ENCODE measurements around the gene HTR3E.
"Not testable (repeated sequence)": the region's sequence is repeated elsewhere in the genome, so short reads cannot be mapped to it uniquely, and the experiment has no call there.

HTR3E gene

DNA sequence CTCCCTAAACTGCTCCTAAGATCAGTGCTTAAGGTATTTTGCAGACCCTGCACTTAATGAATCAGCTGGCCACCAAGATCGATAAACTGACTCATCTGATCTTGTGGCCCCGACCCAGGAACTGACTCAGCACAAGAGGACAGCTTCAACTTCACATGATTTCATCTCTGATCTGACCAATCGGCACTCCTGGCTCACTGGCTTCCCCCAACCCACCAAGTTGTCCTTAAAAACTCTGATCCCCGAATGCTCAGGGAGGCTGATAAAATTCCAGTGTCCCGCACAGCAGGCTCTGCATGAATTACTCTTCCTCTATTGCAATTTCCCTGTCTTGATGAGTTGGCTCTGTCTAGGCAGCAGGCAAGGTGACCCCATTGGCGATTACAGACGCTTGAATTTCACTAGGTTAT is 13.5 kb downstream of the HTR3E start:
- DNase-seq = no peak

DNA sequence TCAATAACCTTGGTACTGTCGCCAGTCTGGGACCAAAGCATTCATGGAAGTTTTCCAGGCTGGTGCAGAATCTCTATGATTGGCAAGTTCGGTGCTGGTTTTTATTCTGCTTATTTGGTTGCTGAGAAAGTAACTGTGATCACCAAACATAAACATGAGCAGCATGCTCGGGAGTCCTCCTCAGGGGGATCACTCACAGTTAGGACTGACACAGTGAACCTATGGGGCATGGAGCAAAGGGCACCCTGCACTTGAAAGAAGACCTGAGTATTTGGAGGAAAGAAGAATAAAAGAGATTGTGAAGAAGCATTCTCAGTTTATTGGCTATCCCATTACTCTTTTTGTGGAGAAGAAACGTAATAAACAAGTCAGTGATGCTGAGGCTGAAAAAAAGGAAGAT is 19.2 kb downstream of the HTR3E start:
- no peak for DNase-seq

DNA sequence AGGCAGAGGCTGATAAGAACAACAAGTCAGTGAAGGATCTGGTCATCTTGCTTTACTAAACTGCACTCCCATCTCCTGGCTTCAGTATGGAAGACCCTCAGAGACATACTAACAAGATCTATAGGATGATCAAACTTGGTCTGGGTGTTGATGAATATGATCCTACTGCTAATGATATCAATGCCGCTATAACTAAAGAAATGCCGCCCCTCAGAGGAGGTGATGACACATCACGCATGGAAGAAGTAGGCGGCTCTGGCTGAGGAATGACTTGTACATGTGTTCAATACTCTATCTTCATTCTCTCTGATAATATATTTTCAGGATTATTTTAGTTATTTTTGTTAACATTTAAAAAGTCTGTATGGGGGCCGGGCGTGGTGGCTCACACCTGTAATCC is 20.8 kb downstream of the HTR3E start:
- DNase-seq = no peak

- DNase-seq = not testable (repeated sequence)
Observed at GRCh38 chr3:184121031-184121430, 24.2 kb downstream of the HTR3E start.

GRCh38 chr3:184126006-184126405 is 29.1 kb downstream of the HTR3E start:
- no peak for DNase-seq

DNA sequence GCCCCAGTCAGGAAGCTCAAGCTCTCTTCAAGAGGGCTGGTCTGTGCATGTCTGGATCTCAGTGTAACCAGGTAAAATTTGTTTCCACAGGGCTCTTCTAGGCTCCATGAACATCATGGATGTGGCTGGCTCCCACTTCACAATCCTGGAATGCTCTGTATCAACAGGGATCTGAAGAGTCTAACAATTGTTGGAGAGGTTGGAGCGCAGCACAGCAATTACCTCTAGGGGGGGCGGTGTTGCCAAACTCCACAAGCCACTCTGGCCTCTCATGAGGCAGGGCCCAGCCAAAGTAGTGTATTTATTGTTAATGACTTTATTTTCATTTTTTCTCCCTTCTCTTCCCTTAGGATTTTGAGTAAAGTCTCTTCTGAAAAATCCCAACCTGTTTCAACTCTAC is 32.1 kb downstream of the HTR3E start:
- DNase-seq = no peak

DNA sequence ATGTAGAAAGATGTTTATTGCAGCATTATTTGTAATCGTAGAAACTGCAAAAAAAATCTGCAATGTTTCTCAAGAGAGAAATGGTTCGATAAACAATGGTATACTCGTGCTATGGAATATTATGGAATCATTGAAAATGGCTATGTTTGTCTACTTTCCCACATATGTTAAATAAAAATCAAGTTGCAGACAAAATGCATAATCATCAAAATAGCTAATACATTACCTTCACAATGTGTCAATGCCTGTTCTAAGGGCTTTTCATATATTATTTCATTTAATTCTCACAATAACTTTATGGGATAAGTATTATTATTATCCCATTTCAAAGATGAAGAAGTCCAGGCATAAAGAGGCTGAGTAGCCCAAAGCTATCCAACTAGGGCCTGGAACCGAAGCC is 36.1 kb downstream of the HTR3E start:
- no peak for DNase-seq

GRCh38 chr3:184133840-184134745 is 37.2 kb downstream of the HTR3E start:
- peak; percentile 12 to 89 (median 65) for DNase-seq

DNA sequence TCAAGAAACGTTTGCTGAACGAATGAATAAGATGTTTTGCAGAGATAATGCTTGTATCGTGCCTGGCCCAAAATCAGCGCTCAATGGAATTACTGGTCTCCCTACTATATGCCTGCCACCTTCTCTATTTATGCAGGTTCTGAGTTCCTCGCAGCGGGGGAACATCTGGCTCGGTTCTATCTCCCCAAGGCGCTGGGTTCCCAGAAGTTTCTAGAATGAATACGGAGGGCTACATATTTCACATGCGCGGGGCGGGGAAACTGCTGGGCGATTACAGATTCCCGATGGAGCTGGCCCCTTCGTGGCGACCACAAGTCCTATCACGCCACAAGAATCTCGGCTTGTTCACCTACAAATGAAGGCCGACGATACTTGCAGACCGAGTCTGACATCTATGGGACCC is 37.9 kb downstream of the HTR3E start:
- peak in 1 of 56 donors; percentile 44 for DNase-seq

GRCh38 chr3:184135149-184135910 is 38.5 kb downstream of the HTR3E start, which contains the start of gene EIF2B5:
Gene EIF2B5, plus strand, starts transcription at chr3:184135358. Its CDS starts 28 bp downstream, at chr3:184135386.
- peak; percentile 54 to 96 (median 89) for DNase-seq

- DNase-seq = no peak
Observed at GRCh38 chr3:184135911-184136260, 39.0 kb downstream of the HTR3E start.

GRCh38 chr3:184140436-184140835 is 43.6 kb downstream of the HTR3E start:
- no peak for DNase-seq

GRCh38 chr3:184142199-184142598 is 45.3 kb downstream of the HTR3E start:
- DNase-seq = no peak

- DNase-seq = no peak
Observed at GRCh38 chr3:184143327-184143726, 46.5 kb downstream of the HTR3E start.

- no peak for DNase-seq
Observed at GRCh38 chr3:184144505-184144904, 47.6 kb downstream of the HTR3E start.

DNA sequence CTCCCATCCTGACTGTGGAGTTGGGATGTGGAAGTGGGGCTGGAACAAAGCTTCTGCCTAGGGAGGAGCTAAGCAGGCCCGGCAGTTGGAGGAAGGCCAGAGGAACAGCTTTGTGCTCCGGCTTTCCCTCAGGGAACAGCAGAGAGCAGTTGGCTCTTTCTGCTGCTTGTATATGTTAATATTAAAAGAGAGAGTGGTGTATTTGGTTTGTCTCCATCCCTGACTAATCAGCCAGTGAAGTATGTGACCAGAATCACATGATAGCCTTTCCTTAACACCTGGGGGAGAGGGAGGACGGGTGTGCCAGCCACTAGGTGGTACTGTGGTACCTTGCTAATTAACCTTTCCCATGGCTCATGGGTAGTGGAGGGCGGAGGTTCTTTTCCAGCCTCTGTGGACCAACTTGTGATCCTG is 48.3 kb downstream of the HTR3E start:
- peak in 13 of 56 donors; percentile 4 to 44 (median 12) for DNase-seq

- DNase-seq = no peak
Observed at GRCh38 chr3:184145751-184146270, 48.9 kb downstream of the HTR3E start.

DNA sequence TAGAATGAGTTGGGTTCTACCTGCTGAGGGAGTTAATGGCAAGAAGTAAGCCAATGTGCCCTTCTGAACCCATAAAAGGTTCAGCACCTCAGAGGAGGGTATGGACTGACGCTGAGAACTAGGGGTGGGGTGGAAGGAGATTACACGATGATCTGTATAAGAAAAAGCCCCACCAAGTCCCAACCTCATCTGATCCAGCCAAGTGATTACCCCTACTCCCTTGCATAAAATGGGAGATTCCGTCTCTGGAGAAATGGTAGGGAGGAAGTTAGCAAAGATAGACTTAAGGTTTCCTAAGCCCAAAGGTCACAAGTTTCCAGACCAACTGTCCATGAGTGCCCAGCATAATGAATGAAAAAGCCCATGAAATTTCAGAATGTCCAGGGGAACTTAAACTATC is 51.2 kb downstream of the HTR3E start:
- no peak for DNase-seq

GRCh38 chr3:184149123-184149522 is 52.3 kb downstream of the HTR3E start:
- no peak for DNase-seq

DNA sequence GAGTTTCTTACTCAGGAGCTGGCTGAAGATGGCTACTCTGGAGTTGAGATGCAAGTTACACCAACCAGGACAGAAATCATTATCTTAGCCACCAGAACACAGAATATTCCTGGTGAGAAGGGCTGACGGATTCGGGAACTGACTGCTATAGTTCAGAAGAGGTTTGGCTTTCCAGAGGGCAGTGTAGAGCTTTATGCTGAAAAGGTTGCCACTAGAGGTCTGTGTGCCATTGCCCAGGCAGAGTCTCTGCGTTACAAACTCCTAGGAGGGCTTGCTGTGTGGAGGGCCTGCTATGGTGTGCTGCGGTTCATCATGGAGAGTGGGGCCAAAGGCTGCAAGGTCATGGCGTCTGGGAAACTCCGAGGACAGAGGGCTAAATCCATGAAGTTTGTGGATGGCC is 52.9 kb downstream of the HTR3E start:
- not testable (repeated sequence) for DNase-seq

DNA sequence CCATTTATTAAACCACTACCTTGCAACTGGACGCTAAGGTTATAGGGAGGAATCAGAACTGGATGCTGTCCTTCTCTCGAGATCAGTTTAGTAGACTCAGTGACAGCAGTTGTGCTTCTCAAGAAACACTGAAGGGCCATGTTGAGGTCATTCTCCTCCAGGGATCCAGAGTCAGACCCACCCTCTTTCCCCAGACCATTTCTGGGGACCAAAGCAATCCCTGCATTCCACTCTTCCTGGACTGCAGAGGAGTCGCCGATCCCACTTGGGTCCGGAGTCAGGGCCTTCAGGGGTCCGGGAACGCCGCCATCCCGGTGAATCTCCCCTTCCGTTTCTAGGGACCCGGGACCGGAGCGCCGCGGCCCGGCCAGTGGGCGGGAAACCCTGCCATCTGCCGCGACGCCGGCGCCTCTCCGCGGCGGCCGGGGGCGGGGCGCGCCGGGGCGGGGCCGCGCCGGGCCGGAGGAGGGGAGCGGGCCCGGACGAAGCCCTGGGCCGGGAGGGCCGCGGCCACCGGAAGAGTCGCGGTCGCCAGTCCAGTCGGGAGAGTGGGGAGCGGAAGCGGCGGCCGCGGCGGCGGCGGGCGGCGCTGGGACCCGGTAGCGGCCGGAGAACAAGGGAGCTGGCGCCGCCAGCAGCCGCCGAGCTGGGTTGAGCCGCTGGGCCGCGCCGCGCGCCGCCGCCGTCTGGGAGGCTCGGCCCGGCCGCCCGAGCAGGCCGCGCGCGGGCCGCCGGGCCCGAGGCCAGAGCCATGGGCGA is 58.2 kb downstream of the HTR3E start, which contains the start of gene DVL3:
Gene DVL3, plus strand, starts transcription at position 493 of the 759 bp plus-strand sequence. Its CDS starts 259 bp downstream, at position 752.
- peak in 45 of 56 donors; percentile 9 to 78 (median 57) for DNase-seq
